ENCODE data around the gene SPAG4.

- TF ChIP-seq, protein P1, sequence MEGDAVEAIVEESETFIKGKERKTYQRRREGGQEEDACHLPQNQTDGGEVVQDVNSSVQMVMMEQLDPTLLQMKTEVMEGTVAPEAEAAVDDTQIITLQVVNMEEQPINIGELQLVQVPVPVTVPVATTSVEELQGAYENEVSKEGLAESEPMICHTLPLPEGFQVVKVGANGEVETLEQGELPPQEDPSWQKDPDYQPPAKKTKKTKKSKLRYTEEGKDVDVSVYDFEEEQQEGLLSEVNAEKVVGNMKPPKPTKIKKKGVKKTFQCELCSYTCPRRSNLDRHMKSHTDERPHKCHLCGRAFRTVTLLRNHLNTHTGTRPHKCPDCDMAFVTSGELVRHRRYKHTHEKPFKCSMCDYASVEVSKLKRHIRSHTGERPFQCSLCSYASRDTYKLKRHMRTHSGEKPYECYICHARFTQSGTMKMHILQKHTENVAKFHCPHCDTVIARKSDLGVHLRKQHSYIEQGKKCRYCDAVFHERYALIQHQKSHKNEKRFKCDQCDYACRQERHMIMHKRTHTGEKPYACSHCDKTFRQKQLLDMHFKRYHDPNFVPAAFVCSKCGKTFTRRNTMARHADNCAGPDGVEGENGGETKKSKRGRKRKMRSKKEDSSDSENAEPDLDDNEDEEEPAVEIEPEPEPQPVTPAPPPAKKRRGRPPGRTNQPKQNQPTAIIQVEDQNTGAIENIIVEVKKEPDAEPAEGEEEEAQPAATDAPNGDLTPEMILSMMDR (IDR thresholded peaks at IDR 0.05): no peak
- TF ChIP-seq POLR2A (IDR thresholded peaks at IDR 0.05) (no peak), POLR2AphosphoS5 (IDR thresholded peaks at IDR 0.05) (no peak)
Observed at GRCh38 chr20:35603695-35604448, 11.8 kb upstream of the SPAG4 start.
